Small intestine (tissue), 7 donors: ENCODE measurements around the gene URI1. TPM values are rescaled to one million over a fixed set of nuclear protein-coding genes. Genes with fewer than 3 reads are reported as not detected.

Source experiments
- DNase-seq, 2 donors: peaks; one replicate each; pipeline versions ENCODE4 v3.0.0 to v3.0.0-alpha.2; 2013
- FAIRE-seq: peaks from 2 replicates; lab custom pipeline; 2012; peaks lifted over from hg19 to GRCh38; lab: Jason Lieb, UNC
- H3K27ac ChIP-seq, 3 donors: one replicate each; pipeline ENCODE4 v1.5.1; 2013; ENCODE audit warnings: low read length in 2 of 3, mild to moderate bottlenecking in 2 of 3, control low read depth in 1 of 3, inconsistent platforms in 1 of 3, low read depth in 1 of 3, moderate library complexity in 1 of 3
- H3K27me3 ChIP-seq, 3 donors: one replicate each; pipeline ENCODE4 v1.6.1; 2013; ENCODE audit warnings: low read length in 3 of 3, inconsistent platforms in 1 of 3; ENCODE audit not compliant: control insufficient read depth in 3 of 3, insufficient read depth in 3 of 3
- H3K36me3 ChIP-seq, 3 donors: one replicate each; pipeline ENCODE4 v1.6.1; 2013; ENCODE audit warnings: low read length in 3 of 3, inconsistent platforms in 1 of 3, low read depth in 1 of 3, mild to moderate bottlenecking in 1 of 3, moderate library complexity in 1 of 3; ENCODE audit not compliant: control insufficient read depth in 3 of 3, insufficient read depth in 2 of 3
- H3K4me1 ChIP-seq, 3 donors: one replicate each; pipeline ENCODE4 v1.6.1; 2013; ENCODE audit warnings: low read length in 2 of 3, inconsistent platforms in 1 of 3, low read depth in 1 of 3, mild to moderate bottlenecking in 1 of 3, moderate library complexity in 1 of 3; ENCODE audit not compliant: control insufficient read depth in 3 of 3, insufficient read depth in 2 of 3
- H3K4me3 ChIP-seq, 3 donors: one replicate each; pipeline ENCODE4 v1.5.1; 2013; ENCODE audit warnings: low read length in 3 of 3, control low read depth in 1 of 3, inconsistent platforms in 1 of 3, low read depth in 1 of 3, mild to moderate bottlenecking in 1 of 3, moderate library complexity in 1 of 3
- H3K9me3 ChIP-seq, 2 donors: one replicate each; pipeline ENCODE4 v1.6.1; 2013; ENCODE audit warnings: low read depth in 1 of 2, low read length in 1 of 2; ENCODE audit not compliant: control insufficient read depth in 2 of 2, insufficient read depth in 1 of 2
- WGBS, 3 donors: extraction: QIAGEN DNeasy Blood & Tissue Kit; methylation state at CpG; one replicate each; pipeline ENCODE4 v1.1.7; 2013; 5-methylcytosine and 5-hydroxymethylcytosine counted together
- polyA plus RNA-seq, 4 donors: library from polyadenylated mRNA; stranded (reverse) in 3 of 4; unstranded in 1 of 4; fragments of 200-250 nt in 3 of 4; fragments of 120-200 nt in 1 of 4; gene quantifications; one replicate each; pipeline versions ENCODE4 v1.2.1 to v1.2.3, GENCODE V29; 2013
- donor health status: healthy with polysubstance abuse.
- donor health status: control.
- donor health status: control.
- donor health status: Bipolar disorder and iron deficiency.
- donor health status: healthy.

The URI1 gene
- polyA plus RNA-seq, 4 donors, result 14.3 to 60.3 (median 27.9) TPM

DNA sequence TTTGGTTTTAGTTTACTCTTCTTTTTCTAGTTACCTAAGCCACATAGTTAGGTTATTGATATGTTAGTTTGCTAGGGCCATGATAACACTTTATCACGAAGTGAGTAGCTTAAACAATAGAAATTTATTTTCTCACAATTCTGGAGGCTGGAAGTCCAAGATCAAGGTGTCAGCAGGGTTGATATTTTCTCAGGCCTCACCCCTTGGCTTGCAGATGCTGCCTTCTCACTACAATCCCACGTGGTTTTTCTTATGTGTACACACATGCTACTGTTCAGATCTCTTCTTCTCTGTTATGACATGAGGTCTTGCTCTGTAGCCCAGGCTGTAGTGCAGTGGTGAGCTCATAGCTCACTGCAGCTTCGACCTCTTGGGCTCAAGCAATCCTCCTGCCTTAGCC lies 7.8 kb upstream of the URI1 start:
- 72 to 83% (median 73%) methylated on average over 3 of the region's 3 CpGs for WGBS, 3 donors

GRCh38 chr19:29934781-29935180 lies 7.3 kb upstream of the URI1 start:
- no peak overlapping the region for H3K27ac ChIP-seq
- no peaks in the 10 kb centered on the region for H3K4me1 ChIP-seq
- DNase-seq, result no peak
- FAIRE-seq, result peak; percentile 33
- no peaks in the 10 kb centered on the region for H3K27me3 ChIP-seq
- H3K36me3 ChIP-seq, result no peaks in the 10 kb centered on the region
- WGBS, 3 donors, result 88 to 97% (median 93%) methylated on average over 1 of the region's 1 CpG
- H3K4me3 ChIP-seq, result no peak overlapping the region
- H3K9me3 ChIP-seq, result peaks cover 0 to 6% of the 10 kb centered on the region in 2 donors

More for the DNA sequence above, 7.8 kb upstream of the URI1 start:
- H3K36me3 ChIP-seq, result no peaks in the 10 kb centered on the region
- H3K27me3 ChIP-seq, result no peaks in the 10 kb centered on the region
- H3K9me3 ChIP-seq, result peaks cover 0 to 6% of the 10 kb centered on the region in 2 donors
- H3K4me1 ChIP-seq, result no peaks in the 10 kb centered on the region
- H3K4me3 ChIP-seq, result no peak overlapping the region
- FAIRE-seq, result no peak
- DNase-seq, result no peak
- H3K27ac ChIP-seq, result no peak overlapping the region

DNA sequence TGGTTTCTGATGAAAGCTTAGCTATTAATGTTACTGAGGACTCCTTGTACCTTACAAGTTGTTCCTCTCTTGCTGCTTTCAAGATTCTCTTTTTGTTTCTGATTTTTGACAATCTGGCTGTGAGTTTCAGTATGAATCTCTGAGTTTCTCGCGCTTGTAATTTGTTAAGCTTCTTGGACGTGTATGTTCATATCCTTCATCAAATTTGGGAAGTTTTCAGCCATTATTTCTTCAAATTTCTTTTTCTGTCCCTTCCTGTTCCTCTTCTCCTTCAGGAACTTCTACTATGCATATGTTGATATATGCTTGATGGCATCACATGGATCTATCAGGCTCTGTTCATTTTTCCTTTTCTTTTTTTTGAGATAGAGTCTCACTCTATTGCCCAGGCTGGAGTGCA lies 5.6 kb upstream of the URI1 start:
- H3K27me3 ChIP-seq, result no peaks in the 10 kb centered on the region
- H3K4me3 ChIP-seq, result no peak overlapping the region
- no peak for DNase-seq
- no peak overlapping the region for H3K27ac ChIP-seq
- no peaks in the 10 kb centered on the region for H3K36me3 ChIP-seq
- H3K4me1 ChIP-seq, result no peaks in the 10 kb centered on the region
- peaks cover 0 to 6% of the 10 kb centered on the region in 2 donors for H3K9me3 ChIP-seq
- 84 to 89% (median 88%) methylated on average over 3 of the region's 3 CpGs for WGBS, 3 donors
- FAIRE-seq, result no peak

DNA sequence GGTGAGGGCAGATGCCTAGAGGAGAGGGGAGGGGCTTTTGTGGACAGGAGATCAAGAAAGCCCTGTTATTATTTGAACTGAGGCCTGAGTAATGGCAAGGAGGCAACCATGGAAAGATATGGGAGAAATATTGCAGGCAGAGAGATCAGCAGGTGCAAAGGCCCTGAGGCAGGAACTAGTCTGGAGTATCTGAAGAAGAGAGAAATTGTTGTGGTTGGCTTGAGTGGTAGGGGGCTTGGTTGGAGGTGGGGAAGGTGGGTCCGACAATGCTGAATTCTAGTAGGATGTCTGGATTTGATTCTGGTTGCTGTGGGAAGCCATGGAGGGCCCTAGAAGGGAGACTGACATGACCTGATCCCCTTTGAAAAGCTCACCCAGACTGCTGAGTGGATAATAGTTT lies 2.4 kb upstream of the URI1 start:
- FAIRE-seq (no peak), DNase-seq (no peak)
- Histone ChIP-seq H3K27me3 (no peaks in the 10 kb centered on the region), H3K9me3 (peaks cover 0 to 6% of the 10 kb centered on the region in 2 donors), H3K4me3 (no peak overlapping the region), H3K27ac (no peak overlapping the region), H3K4me1 (peaks cover 4 to 7% (median 4%) of the 10 kb centered on the region in 3 donors), H3K36me3 (no peaks in the 10 kb centered on the region)
- 82 to 97% (median 96%) methylated on average over 1 of the region's 1 CpG for WGBS, 3 donors

DNA sequence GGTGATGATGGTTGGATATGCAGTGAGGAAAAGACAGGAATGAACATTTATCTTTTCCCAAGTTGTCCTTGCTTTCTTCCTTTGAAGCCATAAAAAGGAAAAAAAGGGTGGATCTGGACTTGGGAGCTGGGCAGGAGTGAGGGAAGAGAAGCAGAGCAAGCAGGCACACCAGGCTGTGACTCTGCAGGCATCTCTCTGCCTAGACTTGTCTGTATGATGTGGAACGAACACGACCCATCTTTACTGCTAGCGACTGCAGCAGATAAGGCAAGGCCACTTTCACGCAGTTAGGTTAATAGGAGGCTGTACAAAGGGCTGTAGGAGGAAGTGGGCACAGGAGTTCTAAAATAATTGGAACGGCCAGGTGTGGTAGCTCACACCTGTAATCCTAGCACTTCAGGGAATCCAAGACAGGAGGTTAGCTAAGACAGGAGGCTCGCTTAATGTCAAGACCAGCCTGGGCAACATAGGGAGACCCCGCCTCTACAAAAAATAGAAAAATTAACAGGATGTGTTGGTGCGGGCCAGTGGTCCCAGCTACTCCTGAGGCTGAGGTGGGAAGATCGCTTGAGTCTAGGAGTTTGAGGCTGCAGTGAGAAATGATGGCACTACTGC lies 961 bp upstream of the URI1 start:
- H3K27ac ChIP-seq, result no peak overlapping the region
- peaks cover 7 to 9% (median 8%) of the 10 kb centered on the region in 3 donors for H3K4me1 ChIP-seq
- H3K27me3 ChIP-seq, result no peaks in the 10 kb centered on the region
- DNase-seq (no peak), FAIRE-seq (no peak)
- 71 to 84% (median 84%) methylated on average over 9 of the region's 9 CpGs for WGBS, 3 donors
- peaks cover 0 to 1% of the 10 kb centered on the region in 2 donors for H3K9me3 ChIP-seq
- no peaks in the 10 kb centered on the region for H3K36me3 ChIP-seq
- no peak overlapping the region for H3K4me3 ChIP-seq

GRCh38 chr19:29942404-29943261 lies 594 bp downstream of the URI1 start:
- Histone ChIP-seq H3K4me1 (peaks cover 7 to 9% (median 8%) of the 10 kb centered on the region in 3 donors), H3K36me3 (no peaks in the 10 kb centered on the region), H3K4me3 (peak overlapping the region; percentile 73 to 95 (median 86)), H3K9me3 (no peaks in the 10 kb centered on the region), H3K27me3 (no peaks in the 10 kb centered on the region), H3K27ac (peak overlapping the region in 2 of 3 donors; percentile 38 to 79)
- FAIRE-seq (no peak), DNase-seq (peak; percentile 68 to 80)
- WGBS, 3 donors, result 1 to 2% (median 1%) methylated on average over 46 to 79 of the region's 79 CpGs

GRCh38 chr19:29943615-29944014 lies 1.6 kb downstream of the URI1 start:
- 58 to 74% (median 70%) methylated on average over 8 of the region's 8 CpGs for WGBS, 3 donors
- H3K9me3 ChIP-seq, result no peaks in the 10 kb centered on the region
- H3K4me1 ChIP-seq, result peaks cover 7 to 9% (median 8%) of the 10 kb centered on the region in 3 donors
- FAIRE-seq, result no peak
- no peak overlapping the region for H3K27ac ChIP-seq
- H3K27me3 ChIP-seq, result no peaks in the 10 kb centered on the region
- H3K36me3 ChIP-seq, result no peaks in the 10 kb centered on the region
- DNase-seq, result no peak
- H3K4me3 ChIP-seq, result peak overlapping the region in 1 of 3 donors; percentile 86

GRCh38 chr19:29944390-29945012 lies 2.5 kb downstream of the URI1 start:
- Histone ChIP-seq H3K4me1 (peaks cover 7 to 9% (median 8%) of the 10 kb centered on the region in 3 donors), H3K27ac (no peak overlapping the region)
- FAIRE-seq, result no peak

More at GRCh38 chr19:29944390-29945012, 2.5 kb downstream of the URI1 start:
- no peak for DNase-seq
- peak overlapping the region in 1 of 3 donors; percentile 11 for H3K4me3 ChIP-seq
- no peaks in the 10 kb centered on the region for H3K9me3 ChIP-seq
- 46 to 52% (median 51%) methylated on average over 8 of the region's 8 CpGs for WGBS, 3 donors
- H3K27me3 ChIP-seq, result no peaks in the 10 kb centered on the region
- no peaks in the 10 kb centered on the region for H3K36me3 ChIP-seq
